DOHH2 (cell line): ENCODE data around the gene MYO6.

ENCODE experiments used
- H3F3A ChIP-seq: fragments of 200-600 bp; sonication (generic), shearing (Covaris generic); 2 replicates; pipeline ENCODE4 v1.6.0; 2016; ENCODE audit warnings: antibody characterized with exemption, mild to moderate bottlenecking; ENCODE audit not compliant: control insufficient read depth, insufficient read depth
- H3K27ac ChIP-seq: fragments of 200-600 bp; sonication (generic); 2 replicates; pipeline ENCODE4 v1.5.1; 2014; ENCODE audit warnings: low read depth, mild to moderate bottlenecking, low read length, moderate library complexity
- H3K27me3 ChIP-seq: fragments of 200-600 bp; sonication (generic); 2 replicates; pipeline ENCODE4 v1.6.1; 2014; ENCODE audit warnings: mild to moderate bottlenecking, low read length, mixed read lengths; ENCODE audit not compliant: control insufficient read depth
- H3K36me3 ChIP-seq: fragments of 200-600 bp; sonication (generic); 2 replicates; pipeline ENCODE4 v1.6.1; 2014; ENCODE audit warnings: mild to moderate bottlenecking, low read length, moderate library complexity, mixed read lengths; ENCODE audit not compliant: control insufficient read depth
- H3K4me1 ChIP-seq: fragments of 200-600 bp; sonication (generic); 2 replicates; pipeline ENCODE4 v1.6.1; 2014; ENCODE audit warnings: mild to moderate bottlenecking, low read length, mixed read lengths; ENCODE audit not compliant: control insufficient read depth
- H3K4me2 ChIP-seq: fragments of 200-600 bp; sonication (generic); 2 replicates; pipeline ENCODE4 v1.6.0; 2014; ENCODE audit warnings: mild to moderate bottlenecking, low read length, moderate library complexity
- H3K4me3 ChIP-seq: fragments of 200-600 bp; sonication (generic); 2 replicates; pipeline ENCODE4 v1.5.1; 2014; ENCODE audit warnings: mild to moderate bottlenecking, low read length, mixed read lengths
- H3K79me2 ChIP-seq: fragments of 200-600 bp; sonication (generic); 2 replicates; pipeline ENCODE4 v1.6.1; 2014; ENCODE audit warnings: mild to moderate bottlenecking, low read length, mixed read lengths; ENCODE audit not compliant: control insufficient read depth
- H3K9me2 ChIP-seq: fragments of 200-600 bp; sonication (generic); replicated peaks from 2 replicates; pipeline ENCODE4 v1.6.1; 2014; ENCODE audit warnings: mild to moderate bottlenecking, low read length, mixed read lengths; ENCODE audit not compliant: control insufficient read depth
- H3K9me3 ChIP-seq: fragments of 200-600 bp; sonication (generic); 2 replicates; pipeline ENCODE4 v1.6.1; 2014; ENCODE audit warnings: antibody characterized with exemption, low read length, mixed read lengths; ENCODE audit not compliant: control insufficient read depth, insufficient read depth
- H4K20me1 ChIP-seq: fragments of 200-600 bp; sonication (generic); 2 replicates; pipeline ENCODE4 v1.6.0; 2014; ENCODE audit warnings: low read depth, mild to moderate bottlenecking, antibody characterized with exemption, low read length, moderate library complexity; ENCODE audit not compliant: control insufficient read depth, insufficient read depth
- EZH2phosphoT487 ChIP-seq: fragments of 200-600 bp; sonication (generic); IDR thresholded peaks from 2 replicates; pipeline ENCODE4 v1.6.1; 2017; ENCODE audit warnings: borderline replicate concordance, mild to moderate bottlenecking, antibody characterized with exemption, low read length, moderate library complexity, mixed read lengths
- TF ChIP-seq, protein P1 (sequence below): fragments of 200-600 bp; sonication (generic); IDR thresholded peaks from one replicate; pipeline ENCODE4 v1.5.1; 2014; ENCODE audit warnings: antibody characterized with exemption, mild to moderate bottlenecking, low read depth, low read length; ENCODE audit not compliant: poor library complexity, severe bottlenecking

Gene MYO6

DNA sequence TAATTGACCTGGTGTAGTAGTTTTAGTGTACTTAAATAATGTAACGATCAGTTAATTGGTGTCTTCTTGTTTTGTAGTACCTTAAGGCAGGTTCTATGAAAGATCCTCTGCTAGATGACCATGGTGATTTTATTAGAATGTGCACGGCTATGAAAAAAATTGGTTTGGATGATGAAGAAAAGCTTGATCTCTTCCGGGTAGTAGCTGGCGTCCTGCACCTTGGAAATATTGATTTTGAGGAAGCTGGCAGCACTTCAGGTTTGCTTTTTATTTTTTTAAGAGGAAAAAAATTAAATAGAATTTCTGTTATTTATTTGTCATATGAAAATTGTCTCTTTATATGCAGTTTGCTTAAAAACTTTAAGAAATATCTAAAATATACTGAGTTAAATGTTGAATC, 99.2 kb downstream of the MYO6 start:
- H3K9me2 ChIP-seq: no peaks in the 10 kb centered on the region
- no peaks in the 10 kb centered on the region for H3K9me3 ChIP-seq

DNA sequence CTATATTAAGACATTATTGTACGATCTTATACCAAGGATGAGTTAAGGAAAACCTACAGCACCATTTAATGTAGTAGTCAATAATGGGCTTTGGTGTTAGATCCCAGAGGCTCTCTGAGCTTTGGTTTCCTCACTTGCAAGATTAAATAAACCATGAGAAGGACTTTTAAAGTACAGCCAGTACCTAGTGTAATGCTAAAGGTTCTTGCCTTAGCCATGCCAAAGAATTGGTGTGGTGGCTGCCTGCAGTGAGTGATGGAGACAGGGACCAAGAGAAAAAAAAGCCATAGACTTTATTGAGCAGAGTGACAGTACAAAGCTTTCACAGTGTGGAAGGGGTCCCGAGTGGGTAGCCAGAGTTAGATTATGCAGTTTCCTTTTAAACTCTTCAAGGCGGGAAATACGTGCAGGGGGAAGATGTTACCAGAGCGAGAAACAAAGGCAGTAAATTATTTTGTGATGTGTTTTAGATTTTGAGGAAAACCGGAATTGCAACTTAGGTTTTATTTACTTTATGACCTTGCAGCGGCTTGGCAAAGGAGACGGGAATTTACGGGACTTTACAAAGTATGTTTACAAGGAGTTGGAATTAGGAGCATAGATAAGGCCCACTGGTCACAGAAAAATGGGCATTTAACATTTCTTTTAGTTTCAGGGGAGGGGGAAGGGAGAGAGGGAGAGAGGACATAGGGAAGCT, 100.4 kb downstream of the MYO6 start:
- no peaks in the 10 kb centered on the region for H3K4me1 ChIP-seq
- H3K27me3 ChIP-seq: no peaks in the 10 kb centered on the region
- no peak overlapping the region for H3K4me3 ChIP-seq
- H4K20me1 ChIP-seq: no peaks in the 10 kb centered on the region
- H3K9me3 ChIP-seq: no peaks in the 10 kb centered on the region
- H3K36me3 ChIP-seq: no peaks in the 10 kb centered on the region
- TF ChIP-seq EZH2phosphoT487: no peak
- TF ChIP-seq, protein P1, sequence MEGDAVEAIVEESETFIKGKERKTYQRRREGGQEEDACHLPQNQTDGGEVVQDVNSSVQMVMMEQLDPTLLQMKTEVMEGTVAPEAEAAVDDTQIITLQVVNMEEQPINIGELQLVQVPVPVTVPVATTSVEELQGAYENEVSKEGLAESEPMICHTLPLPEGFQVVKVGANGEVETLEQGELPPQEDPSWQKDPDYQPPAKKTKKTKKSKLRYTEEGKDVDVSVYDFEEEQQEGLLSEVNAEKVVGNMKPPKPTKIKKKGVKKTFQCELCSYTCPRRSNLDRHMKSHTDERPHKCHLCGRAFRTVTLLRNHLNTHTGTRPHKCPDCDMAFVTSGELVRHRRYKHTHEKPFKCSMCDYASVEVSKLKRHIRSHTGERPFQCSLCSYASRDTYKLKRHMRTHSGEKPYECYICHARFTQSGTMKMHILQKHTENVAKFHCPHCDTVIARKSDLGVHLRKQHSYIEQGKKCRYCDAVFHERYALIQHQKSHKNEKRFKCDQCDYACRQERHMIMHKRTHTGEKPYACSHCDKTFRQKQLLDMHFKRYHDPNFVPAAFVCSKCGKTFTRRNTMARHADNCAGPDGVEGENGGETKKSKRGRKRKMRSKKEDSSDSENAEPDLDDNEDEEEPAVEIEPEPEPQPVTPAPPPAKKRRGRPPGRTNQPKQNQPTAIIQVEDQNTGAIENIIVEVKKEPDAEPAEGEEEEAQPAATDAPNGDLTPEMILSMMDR: no peak
- no peak overlapping the region for H3K4me2 ChIP-seq
- no peaks in the 10 kb centered on the region for H3K9me2 ChIP-seq
- H3F3A ChIP-seq: no peaks in the 10 kb centered on the region
- H3K27ac ChIP-seq: no peak overlapping the region
- H3K79me2 ChIP-seq: no peaks in the 10 kb centered on the region

More for the DNA sequence above, 99.2 kb downstream of the MYO6 start:
- no peak overlapping the region for H3K27ac ChIP-seq
- H3K27me3 ChIP-seq: no peaks in the 10 kb centered on the region
- no peaks in the 10 kb centered on the region for H3K4me1 ChIP-seq
- H3K4me3 ChIP-seq: no peak overlapping the region
- H3K4me2 ChIP-seq: no peak overlapping the region
- H3K36me3 ChIP-seq: no peaks in the 10 kb centered on the region
- no peaks in the 10 kb centered on the region for H3K79me2 ChIP-seq
- no peaks in the 10 kb centered on the region for H4K20me1 ChIP-seq
- no peaks in the 10 kb centered on the region for H3F3A ChIP-seq
- TF ChIP-seq, protein P1: no peak
- no peak for TF ChIP-seq EZH2phosphoT487

DNA sequence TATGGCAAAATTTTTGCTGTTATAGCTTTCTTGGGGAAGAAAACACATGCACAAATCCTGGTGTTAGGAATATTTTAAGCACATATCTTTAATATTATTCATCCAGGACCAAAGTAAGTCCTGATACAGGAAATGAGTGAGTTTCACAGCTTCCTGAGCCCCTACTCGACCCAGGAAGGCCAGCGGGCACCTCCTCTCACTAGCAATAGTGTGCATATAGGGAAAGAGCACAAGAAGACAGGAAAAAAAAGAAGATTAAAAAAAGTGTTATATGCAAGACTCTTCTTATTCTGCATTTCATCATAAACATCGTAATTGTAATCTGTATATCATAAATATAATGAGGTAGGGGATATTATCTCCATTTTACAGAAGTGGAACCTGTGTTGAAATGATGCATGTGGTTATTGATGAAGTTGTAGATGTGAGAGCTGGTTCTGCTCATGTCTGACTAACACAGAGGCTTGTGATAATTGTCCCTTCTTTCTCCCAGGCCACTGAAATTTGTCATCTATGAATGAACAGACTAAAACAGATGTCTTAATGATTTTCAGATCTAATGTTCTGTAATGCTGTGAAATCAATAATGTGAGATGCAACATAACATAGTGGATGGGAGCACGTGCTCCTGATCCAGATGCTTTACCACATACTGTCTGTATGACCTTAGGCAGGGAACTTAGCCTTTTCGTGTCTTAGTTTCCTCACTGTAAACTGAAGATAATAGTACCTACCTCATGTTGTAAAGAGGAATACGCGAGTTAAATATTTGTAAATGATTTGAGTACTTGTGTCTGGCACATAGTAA, 101.2 kb downstream of the MYO6 start:
- TF ChIP-seq, protein P1: no peak
- TF ChIP-seq EZH2phosphoT487: no peak
- Histone ChIP-seq H3K9me3 (no peaks in the 10 kb centered on the region), H3K79me2 (no peaks in the 10 kb centered on the region), H3K4me1 (no peaks in the 10 kb centered on the region), H3K4me2 (no peak overlapping the region), H4K20me1 (no peaks in the 10 kb centered on the region), H3K27ac (no peak overlapping the region), H3K36me3 (no peaks in the 10 kb centered on the region), H3K4me3 (no peak overlapping the region), H3F3A (no peaks in the 10 kb centered on the region), H3K27me3 (no peaks in the 10 kb centered on the region), H3K9me2 (no peaks in the 10 kb centered on the region)
